Activated CD8-positive, alpha-beta memory T cell treated with anti-CD3 and anti-CD28 coated beads for 24 hours (primary cell): ENCODE results near the gene AKAP3.

Experiments
- DNase-seq: peaks from one replicate; pipeline ENCODE4 v3.0.0-alpha.2; 2020

Gene AKAP3

GRCh38 chr12:4648501-4649357, at the start of gene AKAP3, which contains the start of gene NDUFA9:
Gene AKAP3, minus strand, starts transcription at chr12:4649051. Its CDS starts 10,855 bp downstream, at chr12:4638196.
Gene NDUFA9, plus strand, starts transcription at chr12:4649114. Its CDS starts 13 bp downstream, at chr12:4649127.
- peak; percentile 89 for DNase-seq

GRCh38 chr12:4690760-4691159, 41.9 kb upstream of the AKAP3 start:
- no peak for DNase-seq

- DNase-seq, result no peak
Measured at GRCh38 chr12:4685317-4685716, 36.5 kb upstream of the AKAP3 start.

GRCh38 chr12:4681732-4682131, 32.9 kb upstream of the AKAP3 start:
- DNase-seq, result no peak

- DNase-seq, result no peak
Measured at GRCh38 chr12:4679711-4680110, 30.9 kb upstream of the AKAP3 start.

GRCh38 chr12:4665236-4665635, 16.4 kb upstream of the AKAP3 start:
- DNase-seq, result no peak

- no peak for DNase-seq
Measured at GRCh38 chr12:4663971-4664505, 15.2 kb upstream of the AKAP3 start.

- DNase-seq, result no peak
Measured at GRCh38 chr12:4653691-4654090, 4.8 kb upstream of the AKAP3 start.

- no peak for DNase-seq
Measured at GRCh38 chr12:4653257-4653656, 4.4 kb upstream of the AKAP3 start.

- DNase-seq, result no peak
Measured at GRCh38 chr12:4649358-4649661, 459 bp upstream of the AKAP3 start.

- no peak for DNase-seq
Measured at GRCh38 chr12:4648104-4648500, 749 bp downstream of the AKAP3 start.

GRCh38 chr12:4645023-4645422, 3.8 kb downstream of the AKAP3 start:
- DNase-seq, result no peak

GRCh38 chr12:4643747-4644146, 5.1 kb downstream of the AKAP3 start:
- no peak for DNase-seq

GRCh38 chr12:4630262-4630661, 18.6 kb downstream of the AKAP3 start:
- DNase-seq, result no peak

GRCh38 chr12:4628406-4628805, 20.4 kb downstream of the AKAP3 start:
- DNase-seq, result no peak

- DNase-seq, result no peak
Measured at GRCh38 chr12:4626543-4626942, 22.3 kb downstream of the AKAP3 start.

GRCh38 chr12:4621511-4621910, 27.3 kb downstream of the AKAP3 start:
- no peak for DNase-seq

GRCh38 chr12:4615667-4616066, 33.2 kb downstream of the AKAP3 start:
- no peak for DNase-seq

- no peak for DNase-seq
Measured at GRCh38 chr12:4610481-4610880, 38.4 kb downstream of the AKAP3 start.

- DNase-seq, result no peak
Measured at GRCh38 chr12:4609071-4609470, 39.8 kb downstream of the AKAP3 start.

- no peak for DNase-seq
Measured at GRCh38 chr12:4607056-4607455, 41.8 kb downstream of the AKAP3 start.

- peak; percentile 90 for DNase-seq
Measured at GRCh38 chr12:4604684-4605193, 44.1 kb downstream of the AKAP3 start.

- DNase-seq, result no peak
Measured at GRCh38 chr12:4603946-4604345, 44.9 kb downstream of the AKAP3 start.

GRCh38 chr12:4603421-4603820, 45.4 kb downstream of the AKAP3 start:
- DNase-seq, result no peak

GRCh38 chr12:4595881-4596280, 53.0 kb downstream of the AKAP3 start:
- DNase-seq, result no peak
